GM18498 (cell line): ENCODE data around the gene DCDC2B.
A peak's percentile ranks its signal among the peaks of the same experiment; 100 is the strongest.

Source experiments
- ATAC-seq: cut with Tn5 transposase; IDR thresholded peaks from one replicate; pipeline ENCODE4 v1.9.1; 2021; ENCODE audit warnings: mild to moderate bottlenecking, moderate library complexity; ENCODE audit not compliant: unreplicated experiment

Gene DCDC2B

GRCh38 chr1:32195972-32196823, 12.7 kb upstream of the DCDC2B start:
- ATAC-seq: no peak

GRCh38 chr1:32197074-32197473, 11.8 kb upstream of the DCDC2B start:
- ATAC-seq: no peak

DNA sequence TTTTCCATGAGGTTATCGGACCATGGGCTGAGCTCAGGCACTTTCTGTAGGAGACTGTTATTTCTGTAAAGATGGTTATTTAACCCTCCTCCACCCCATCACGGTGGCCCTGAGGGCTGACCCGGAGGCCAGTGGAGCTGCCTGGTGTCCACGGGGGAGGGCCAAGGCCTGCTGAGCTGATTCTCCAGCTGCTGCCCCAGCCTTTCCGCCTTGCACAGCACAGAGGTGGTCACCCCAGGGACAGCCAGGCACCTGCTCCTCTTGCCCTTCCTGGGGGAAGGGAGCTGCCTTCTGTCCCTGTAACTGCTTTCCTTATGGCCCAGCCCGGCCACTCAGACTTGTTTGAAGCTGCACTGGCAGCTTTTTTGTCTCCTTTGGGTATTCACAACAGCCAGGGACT, 11.1 kb upstream of the DCDC2B start:
- ATAC-seq: no peak

GRCh38 chr1:32198237-32199042, 10.4 kb upstream of the DCDC2B start:
- ATAC-seq: no peak

- ATAC-seq: no peak
Measured at GRCh38 chr1:32199043-32199716, 9.7 kb upstream of the DCDC2B start.

DNA sequence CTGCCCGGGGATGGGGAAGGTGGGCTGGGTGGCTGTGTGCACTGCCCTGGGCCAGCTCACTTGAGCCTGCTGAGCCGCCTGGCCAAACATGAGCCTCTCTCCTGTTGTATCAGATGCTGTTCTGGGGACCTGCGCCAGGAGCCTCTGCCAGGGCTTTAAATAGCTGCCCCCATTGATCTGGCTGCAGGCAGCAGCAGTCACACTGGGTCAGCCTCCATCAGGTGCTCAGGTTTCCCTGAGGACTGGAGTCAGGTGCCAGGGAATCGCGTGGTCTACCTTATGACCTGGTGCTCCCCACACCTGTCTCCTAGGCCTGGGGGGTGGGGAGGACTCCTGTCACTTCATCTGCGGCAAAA, 9.2 kb upstream of the DCDC2B start:
- no peak for ATAC-seq

DNA sequence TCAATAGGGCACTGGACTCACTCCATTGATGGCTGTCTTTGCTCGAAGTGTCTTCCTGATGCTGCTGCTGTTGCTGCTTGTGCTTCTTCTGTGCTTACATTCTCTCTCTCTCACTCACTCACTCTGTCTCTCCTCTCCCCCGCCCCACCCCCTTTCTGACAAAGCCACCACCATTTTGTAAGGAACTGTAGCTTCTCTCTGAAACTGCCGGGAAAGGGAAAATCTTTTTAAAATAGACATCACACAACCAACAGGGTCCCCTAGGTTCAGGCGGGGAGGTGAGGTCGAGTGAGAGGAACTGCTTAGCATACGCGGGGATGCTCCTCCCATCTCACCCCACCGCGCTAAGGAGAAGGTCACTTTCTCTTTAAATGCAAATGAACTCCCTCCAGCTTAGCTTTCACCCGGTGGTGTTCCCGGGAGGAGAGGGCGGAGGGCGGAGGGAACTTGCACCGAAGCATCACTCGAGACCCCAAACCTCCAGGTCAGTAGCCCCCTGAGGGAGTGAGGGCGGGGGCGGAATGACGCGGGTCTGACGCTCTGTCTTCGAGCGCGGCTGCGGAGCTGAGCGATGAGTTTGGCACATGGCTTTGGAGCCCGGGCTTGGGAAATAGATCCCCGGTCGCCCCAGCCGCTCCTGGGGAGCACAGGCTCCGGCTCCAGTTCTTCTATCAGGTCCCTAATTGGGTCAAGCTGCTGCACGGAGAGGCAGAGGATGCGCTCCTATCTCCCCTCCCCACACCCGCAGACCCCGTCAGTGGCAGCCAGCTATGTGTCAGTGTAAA, 8.5 kb upstream of the DCDC2B start, which contains the start of gene CCDC28B:
Gene CCDC28B, plus strand, starts transcription at position 370 of the 785 bp plus-strand sequence. CDS start 1,341 bp downstream, outside the sequence.
- ATAC-seq: peak; percentile 37

DNA sequence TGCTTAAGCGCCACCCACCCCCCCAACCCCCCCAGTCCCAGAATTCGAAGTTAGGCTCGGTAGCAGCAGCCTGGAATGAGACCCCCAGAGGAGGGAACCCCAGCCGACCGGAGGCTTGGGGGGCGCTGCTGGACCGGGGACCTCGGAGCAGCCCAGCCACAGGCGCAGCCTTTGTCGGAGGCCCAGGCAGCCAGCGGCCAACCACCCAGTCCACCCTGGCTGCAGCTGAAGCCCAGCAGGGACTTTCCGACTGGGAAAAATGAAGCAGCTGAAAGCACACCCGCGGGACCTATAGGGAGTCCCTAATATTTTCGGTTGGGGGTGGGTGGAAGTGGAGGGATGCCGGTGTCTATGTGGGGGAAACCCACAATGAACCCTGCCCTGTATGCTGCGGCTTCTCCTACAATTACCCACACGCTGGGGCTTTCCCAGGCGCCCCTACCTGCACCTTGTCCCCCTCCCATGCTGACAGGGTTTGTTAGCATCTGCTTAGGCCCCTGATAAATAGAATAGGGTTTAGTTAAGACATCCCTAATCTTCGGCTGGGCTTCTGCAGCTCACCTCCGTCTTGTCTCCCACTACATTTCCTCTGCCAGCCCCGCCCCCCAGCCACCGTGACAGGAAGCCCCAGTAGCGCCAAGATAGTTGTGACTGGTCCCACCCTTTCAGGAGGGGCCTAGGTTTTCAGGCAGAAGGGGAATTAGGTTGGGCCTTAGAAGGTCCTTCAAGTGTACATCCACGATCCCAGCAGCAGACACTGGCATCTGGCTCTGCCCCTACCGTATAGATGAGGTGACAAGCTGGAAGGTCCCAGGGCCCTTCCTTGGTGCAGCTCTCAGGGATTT, 7.7 kb upstream of the DCDC2B start:
- no peak for ATAC-seq

DNA sequence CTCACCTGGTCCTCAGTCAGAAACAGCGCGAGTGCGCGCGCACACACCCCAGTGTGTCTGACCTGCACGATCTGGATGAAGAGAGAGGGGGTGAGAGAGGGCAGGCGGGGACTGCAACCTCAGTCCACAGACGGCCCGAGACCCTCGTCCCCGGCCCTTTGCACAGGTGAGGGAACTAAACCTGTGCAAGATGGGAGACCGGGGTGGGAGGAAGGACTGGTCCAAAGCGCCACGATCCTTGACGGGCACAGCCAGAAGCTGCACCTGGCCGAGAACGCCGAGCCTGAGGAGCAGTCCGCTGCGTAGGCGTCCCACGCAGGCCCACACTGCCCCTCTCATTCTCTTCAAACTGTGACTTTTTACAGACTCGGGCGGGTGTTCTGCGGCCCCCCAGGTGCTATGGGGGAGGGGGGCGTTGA, 3.9 kb upstream of the DCDC2B start:
- ATAC-seq: no peak

DNA sequence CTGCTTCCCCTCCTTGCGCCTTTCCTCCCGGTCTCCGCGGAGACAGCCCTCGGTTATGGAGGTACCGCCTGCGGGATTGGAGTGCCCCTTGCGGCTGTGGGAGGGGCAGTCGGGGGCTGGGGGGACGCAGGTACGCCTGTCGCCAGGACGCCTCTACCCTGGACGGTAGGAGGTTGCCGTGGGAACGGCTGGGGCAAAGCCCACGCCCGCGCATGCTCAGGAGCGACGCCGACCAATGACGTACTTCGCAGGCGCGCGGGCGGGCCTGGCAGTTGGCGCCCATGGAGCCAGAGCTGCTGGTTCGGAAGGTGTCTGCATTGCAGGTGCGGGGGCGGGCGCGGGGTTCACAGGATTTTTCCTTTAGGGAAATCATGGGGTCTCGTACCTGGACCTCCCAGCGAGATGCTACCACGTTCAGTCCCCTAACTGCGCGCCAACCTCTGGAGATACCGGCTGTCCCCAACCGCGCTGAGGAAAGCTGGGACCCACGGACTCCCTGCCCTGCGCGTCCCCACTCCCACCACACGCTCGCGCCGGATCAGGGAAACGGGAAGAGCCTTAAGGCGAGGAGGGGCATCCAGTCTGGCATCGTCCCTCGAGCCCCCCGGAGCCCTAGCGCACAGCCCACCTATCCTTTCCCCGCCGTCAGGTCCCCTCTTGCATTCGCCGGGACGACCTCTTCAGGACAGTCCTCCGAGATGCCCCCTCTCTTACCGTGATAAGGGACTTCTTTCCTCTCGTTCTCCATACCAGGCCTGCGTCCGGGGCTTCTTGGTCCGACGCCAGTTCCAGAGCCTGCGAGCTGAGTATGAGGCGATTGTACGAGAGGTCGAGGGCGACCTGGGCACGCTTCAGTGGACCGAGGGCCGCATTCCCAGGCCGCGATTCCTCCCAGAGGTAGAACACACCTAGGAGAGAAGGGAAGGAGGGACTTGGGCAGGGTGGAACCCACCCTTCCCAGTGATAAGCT, 3.2 kb upstream of the DCDC2B start, which contains the start of gene IQCC:
Gene IQCC, plus strand, starts transcription at position 271 of the 970 bp plus-strand sequence. Its CDS starts 11 bp downstream, at position 282.
- ATAC-seq: peak; percentile 61

GRCh38 chr1:32208469-32208868, 420 bp upstream of the DCDC2B start:
- no peak for ATAC-seq

DNA sequence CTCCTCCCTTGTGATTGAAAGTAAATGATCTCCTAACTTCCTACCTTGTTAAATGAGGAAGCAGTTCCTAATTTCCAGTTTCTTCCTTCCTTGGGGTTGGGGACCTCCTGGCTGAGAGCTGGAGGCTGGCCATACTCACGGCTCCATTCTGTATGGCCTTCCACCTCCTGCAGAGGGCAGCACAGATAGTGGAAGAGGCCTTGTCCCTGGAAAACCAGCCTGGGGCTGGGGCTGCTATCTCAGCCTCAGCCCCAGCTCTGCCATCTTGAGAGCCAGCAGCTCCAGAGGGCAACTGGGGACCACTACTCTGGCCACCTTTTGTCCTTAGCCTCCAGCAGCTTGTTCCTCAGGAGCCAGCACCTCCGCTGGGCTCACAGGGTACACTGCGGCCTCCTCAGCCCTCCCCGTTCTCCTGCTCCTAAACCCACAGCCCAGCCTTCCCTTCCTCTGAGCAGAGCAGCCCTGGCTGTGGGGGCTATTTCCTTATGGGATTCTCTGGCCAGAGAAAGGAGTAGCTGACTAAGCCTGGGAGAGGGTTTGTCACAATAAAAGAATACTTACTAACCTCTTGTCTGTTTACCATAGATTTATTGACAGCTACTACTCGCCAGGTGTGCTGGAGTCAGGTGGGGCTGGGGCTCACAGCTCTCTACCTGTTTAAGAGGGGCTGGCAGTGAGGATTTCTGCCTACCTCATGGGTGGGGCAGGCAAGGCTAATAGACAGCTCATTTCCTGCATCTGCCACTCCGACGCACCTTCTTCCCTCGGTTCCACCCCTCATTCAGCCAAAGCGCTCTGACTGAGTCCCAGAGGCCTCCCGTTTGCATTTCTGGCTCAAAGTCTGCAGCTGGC, 7.0 kb downstream of the DCDC2B start:
- ATAC-seq: peak; percentile 43

DNA sequence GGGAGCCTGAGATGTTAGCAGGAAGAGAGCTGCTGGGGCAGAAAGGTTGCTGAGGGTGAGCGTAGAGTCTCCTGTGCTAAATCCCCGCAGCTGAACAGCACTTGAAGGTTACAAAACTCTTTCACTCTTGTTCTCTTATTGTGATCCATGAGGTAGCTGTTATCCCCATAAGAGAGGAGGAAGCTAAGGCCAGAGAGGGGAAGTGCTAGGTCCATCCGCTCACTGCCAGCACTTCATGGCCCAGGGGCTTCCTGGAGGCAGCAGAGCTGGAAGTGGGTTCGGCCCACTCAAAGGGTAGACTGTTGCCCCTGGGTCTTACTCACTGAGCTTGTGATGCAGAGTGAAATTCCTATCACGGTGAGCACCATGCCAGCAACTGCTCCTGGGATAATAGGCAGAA, 7.7 kb downstream of the DCDC2B start:
- ATAC-seq: no peak

DNA sequence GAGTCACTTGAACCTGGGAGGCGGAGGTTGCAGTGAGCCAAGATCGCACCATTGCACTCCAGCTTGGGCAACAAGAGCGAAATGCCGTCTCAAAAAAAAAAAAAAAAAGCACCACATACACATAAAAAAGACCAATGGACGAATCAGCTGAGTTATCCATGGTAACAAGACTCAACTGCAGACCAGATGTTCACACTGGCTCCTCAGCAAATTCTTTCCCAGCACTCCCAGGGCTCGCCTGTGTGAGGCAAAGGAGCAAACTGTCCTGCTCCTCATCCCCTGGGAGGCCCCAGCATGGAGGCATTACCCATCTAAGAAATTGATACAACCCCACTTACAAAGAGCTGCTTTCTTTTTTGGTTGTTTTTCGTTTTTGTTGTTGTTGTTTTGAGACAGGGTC, 10.1 kb downstream of the DCDC2B start:
- no peak for ATAC-seq

- no peak for ATAC-seq
Measured at GRCh38 chr1:32220746-32221580, 12.1 kb downstream of the DCDC2B start.

DNA sequence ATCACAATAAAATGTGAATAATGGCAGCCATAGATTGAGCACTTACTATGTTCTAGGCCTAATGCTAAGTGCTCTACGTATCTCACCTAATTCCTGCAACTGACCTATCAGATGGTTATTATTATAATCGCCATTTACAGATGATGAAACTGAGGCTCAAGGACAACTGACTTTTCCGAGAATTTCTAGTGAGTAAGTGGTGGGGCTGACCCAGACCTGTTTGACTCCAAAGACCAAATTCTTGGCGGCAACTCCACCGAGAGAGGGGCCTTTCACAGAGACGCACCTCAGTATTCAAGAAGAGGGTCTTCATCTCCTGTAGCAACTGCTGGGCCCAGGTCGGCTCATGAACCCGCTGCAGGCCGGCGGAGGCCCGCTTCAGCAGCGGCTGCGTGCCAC, 12.7 kb downstream of the DCDC2B start:
- no peak for ATAC-seq
